Activated CD4-positive, alpha-beta T cell treated with anti-CD3 and anti-CD28 coated beads for 24 hours (primary cell): ENCODE results near the gene IFT43.

Experiments used
- DNase-seq, 2 donors: peaks; one replicate each; pipeline ENCODE4 v3.0.0-alpha.2; 2020; ENCODE audit warnings: low read depth in 2 of 2

The IFT43 gene

DNA sequence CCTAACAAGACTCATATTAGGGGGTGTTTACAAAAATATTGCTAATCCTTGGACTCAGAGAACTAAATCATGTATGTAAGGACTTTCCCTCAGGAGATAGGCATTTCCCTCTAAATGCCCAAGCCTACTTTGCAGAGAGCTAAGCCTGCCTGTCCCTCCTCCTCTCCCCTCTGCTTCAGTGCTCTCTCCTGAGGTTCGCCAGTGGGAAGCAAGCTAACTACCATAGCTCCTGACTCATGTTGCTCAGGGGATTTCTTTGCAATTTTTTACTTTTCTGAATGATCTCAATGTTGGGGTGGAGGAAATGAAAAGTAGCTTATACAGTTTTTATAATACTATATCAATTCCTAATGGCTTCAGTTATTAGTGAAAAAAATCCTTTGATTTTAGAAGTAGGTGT, 29.6 kb downstream of the IFT43 start:
- no peak for DNase-seq

DNA sequence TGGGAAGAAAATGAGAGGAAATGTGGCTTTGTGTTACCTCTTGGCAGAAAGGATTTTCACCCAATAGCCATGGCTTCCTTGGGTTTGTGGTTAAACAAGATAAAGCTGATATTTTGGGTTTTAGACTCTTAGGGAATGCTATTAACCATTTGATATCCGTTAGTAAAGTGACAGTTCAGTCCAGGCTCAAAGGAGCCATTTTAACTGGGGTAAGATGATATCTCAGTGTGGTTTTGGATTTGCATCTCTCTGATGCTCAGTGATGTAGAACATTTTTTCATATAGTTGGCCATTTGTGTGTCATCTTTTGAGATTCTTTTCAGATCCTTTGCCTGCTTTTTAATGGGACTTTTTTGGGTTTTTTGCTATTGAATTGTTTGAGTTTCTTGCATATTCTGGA, 30.1 kb downstream of the IFT43 start:
- DNase-seq, result no peak

DNA sequence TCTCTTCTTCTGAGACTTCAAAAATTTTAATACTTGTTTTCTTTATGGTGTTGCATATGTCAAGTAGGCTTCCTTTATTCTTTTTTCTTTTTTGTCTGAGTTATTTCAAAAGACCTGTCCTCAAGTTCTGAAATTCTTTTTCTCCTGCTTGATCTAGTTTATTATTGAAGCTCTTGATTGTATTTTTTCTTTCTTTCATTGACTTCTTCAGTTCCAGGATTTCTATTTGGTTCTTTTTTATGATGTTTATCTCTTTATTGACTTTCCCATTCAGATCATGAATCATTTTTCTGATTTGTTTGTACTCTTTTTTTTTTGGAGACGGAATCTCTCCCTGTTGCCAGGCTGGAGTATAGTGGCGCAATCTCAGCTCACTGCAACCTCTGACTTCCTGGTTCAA, 34.1 kb downstream of the IFT43 start:
- no peak for DNase-seq

DNA sequence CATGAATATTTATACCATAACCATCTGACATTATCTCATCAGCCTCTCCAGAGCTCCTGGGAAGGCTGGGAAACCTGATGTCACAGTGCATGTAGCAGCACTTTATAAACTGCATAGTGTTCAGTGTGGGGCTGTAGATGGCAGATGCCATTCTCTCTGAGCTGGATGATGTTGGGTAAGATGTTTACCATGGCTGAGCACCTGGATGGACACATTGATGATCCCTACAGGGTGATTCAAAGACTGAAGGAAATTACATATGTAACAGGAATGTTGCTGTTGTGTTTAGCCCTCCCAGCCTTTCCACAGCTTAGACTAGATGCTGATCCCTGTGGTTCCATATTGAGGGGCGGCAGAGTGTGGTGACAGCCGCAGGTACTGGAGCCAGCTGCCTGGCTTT, 37.4 kb downstream of the IFT43 start:
- no peak for DNase-seq

DNA sequence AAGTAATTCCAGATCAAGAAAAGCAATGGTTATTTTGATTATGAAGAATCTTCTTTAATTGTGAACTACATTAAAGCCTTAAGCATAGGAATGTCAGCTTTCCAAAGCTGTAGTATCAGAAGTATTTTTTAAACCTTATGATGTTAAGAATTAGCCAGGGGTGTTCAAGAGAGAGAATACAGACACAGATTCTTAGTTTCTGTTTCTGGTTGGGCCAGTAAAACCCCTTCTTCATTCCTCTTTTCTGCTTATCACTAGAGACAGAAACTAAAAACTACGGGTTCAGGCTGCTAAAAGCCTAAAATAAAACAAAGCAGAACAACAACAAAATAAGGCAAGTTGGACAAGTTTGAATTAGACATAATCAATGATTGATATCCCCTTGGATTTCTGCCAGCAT, 38.2 kb downstream of the IFT43 start:
- DNase-seq, result no peak

GRCh38 chr14:76024211-76024907, 38.8 kb downstream of the IFT43 start:
- DNase-seq, result no peak

DNA sequence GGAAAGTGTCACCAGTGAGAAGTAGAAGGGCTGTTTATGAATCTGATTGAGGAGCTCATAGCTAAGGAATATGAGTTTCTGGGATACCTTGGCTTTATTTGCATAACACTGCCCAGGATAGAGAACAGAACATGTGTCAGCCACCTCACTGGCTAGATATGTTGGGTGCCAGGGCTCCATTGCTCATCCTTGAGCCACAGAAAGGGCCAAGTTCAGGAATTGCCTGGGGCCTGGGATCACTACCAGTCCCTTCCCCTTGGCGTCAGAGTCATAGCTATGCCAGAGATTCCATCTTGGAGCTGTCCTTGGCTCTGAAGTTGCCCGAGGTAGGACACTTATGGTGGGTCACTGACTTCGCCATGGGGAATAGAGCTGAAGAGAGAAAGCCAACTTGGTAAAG, 49.0 kb downstream of the IFT43 start:
- no peak for DNase-seq

- DNase-seq, result no peak
Measured at GRCh38 chr14:76040704-76041103, 55.1 kb downstream of the IFT43 start.

GRCh38 chr14:76045773-76046172, 60.2 kb downstream of the IFT43 start:
- DNase-seq, result no peak

- no peak for DNase-seq
Measured at GRCh38 chr14:76050250-76050649, 64.7 kb downstream of the IFT43 start.

GRCh38 chr14:76050797-76051392, 65.3 kb downstream of the IFT43 start:
- peak; percentile 34 to 42 for DNase-seq

- no peak for DNase-seq
Measured at GRCh38 chr14:76051717-76052465, 66.3 kb downstream of the IFT43 start.

DNA sequence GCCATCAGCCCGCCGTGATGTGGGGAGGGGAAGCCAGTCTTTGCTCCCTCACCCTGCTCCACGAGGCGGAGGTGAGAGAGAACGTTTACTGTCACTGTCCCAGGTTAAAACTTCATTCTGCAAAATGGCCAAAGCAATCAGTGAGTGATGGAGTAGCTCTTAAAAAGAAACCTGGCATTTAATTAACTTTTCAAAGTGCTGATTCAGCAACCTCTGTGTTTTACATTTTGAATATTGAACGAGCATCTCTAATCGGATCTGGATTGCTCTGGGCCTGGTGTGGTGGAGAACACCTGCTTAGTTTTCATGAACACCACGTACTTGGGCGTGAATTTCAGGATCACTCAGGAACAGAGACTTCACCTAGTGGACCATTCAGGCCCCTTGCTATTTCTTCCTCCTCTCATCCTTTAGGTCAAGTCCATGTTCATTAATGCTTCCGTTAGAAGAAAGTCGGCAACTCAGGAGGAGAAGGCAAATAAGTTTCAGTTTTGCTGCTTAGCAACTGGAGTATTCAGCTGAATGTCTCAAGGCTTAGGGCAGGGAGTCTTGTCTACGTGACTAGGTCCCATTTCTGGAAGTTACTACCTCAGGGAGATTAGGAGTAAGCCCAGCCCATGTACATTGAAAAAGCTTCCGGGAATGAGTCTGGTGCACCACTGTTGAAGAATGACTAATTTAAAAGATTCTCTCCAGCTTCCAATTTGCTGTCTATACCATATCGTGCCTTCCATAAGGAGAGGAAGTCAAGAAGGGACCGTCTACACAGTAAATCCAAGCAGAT, 68.2 kb downstream of the IFT43 start:
- DNase-seq, result no peak

DNA sequence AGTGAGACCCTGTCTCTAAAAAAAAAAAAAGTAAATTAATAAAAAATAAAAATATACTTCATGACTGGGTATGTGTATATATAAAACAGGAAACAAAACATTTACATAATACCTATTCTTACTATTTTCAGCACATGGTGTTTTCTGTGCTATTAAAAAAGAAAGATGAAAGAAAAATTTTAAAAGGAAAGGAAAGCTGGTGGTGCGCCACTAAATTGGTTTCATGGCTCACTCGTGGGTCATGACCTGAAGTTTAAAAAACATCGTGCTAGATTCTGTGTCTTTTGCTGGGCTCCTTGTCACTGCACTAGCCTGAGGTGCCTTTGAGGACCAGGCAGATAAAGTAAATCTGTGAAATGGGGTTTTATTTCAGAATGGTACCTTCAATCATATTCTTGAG, 69.8 kb downstream of the IFT43 start:
- DNase-seq, result no peak

DNA sequence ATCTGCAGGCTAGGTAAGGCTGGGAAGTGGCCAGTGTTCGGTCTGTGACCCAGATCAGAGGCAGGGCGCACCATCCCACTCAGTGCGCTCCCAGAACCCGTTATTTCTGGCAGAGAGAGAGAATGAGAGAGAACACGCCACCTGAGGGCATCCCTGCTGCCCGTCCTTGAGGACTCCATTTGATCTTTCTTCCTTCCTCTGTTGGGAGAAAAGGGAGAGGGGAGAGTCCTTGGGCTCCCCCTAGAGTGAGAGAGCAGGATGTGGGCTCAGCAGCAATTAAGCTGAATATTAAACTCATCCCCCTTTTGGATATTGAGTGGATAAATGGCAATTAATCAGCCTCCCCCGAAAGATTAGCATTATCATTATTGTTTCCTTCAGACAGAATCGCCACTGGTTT, 70.6 kb downstream of the IFT43 start:
- no peak for DNase-seq

- no peak for DNase-seq
Measured at GRCh38 chr14:76057914-76058313, 72.4 kb downstream of the IFT43 start.

- DNase-seq, result no peak
Measured at GRCh38 chr14:76063327-76063726, 77.8 kb downstream of the IFT43 start.

- DNase-seq, result no peak
Measured at GRCh38 chr14:76065519-76065918, 80.0 kb downstream of the IFT43 start.

GRCh38 chr14:76067536-76067935, 82.0 kb downstream of the IFT43 start:
- DNase-seq, result no peak

DNA sequence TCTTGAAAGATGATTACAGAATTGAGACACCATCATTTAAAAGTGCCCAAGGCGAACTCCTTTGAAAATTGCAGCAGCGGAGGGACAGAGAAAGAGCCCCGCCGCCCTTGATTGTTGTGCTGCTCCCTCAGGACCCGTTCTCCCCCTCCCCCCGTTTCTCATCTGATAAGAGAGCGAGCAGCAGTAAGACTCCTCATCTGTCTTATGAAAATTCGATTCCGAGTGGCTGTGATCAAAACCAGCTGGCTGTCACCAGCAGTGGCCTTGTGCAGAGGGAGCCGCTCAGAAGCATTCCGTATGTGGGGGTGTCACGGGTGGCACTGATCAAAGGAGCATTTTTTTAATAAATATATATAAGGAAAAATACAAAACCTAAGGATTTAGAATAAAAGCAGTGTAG, 88.2 kb downstream of the IFT43 start:
- DNase-seq, result no peak

DNA sequence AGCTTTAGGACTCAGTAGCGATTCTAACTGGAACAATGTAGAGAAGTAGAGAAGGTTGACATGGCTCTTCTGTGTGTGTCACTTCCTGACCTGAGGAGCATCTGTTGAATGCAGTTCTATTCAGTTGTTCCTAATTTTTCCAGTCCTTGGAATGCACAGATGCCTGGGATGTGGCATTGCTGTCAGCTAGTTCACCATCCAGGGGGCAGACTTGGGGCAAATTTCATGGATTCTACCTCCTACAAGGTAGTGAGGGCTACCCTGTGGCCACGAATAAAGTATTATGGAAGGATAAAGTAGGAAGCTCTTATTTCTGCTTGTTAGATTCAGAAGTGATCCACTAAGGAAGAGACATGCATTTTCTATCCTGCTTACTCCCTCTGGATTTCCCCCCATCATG, 91.8 kb downstream of the IFT43 start:
- no peak for DNase-seq

DNA sequence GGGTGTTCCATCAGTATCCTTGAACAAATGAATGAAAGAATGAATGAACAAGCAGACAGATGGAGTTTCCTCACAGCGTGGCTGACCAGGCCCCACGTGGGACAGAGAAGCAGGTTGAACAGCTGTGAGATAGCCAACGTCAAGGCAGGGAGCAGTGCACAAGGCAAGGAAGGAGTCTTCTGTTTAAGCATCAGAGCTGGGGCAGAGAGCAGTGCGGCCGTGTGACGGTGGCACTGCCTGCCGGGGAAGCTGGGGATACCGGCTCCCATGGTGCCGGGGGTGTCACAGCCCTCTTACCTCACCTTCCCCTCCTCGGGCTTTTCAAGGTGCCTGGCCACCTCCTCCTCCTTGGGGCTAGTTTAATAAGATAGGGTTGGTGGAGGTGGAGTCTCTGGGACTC, 92.9 kb downstream of the IFT43 start:
- no peak for DNase-seq
